ENCODE results near the gene ADPRHL1. TPM values are rescaled to one million over a fixed set of nuclear protein-coding genes. Genes with fewer than 3 reads are reported as not detected.

The ADPRHL1 gene
- total RNA-seq, 3 donors from 2014 or later (not counting 1 experiment from before 2014, with no cell fraction given) = 0.56 to 0.93 (median 0.72) TPM

- no peak overlapping the region for H3K27ac Mint-ChIP-seq
- Histone ChIP-seq H3K27me3 (ENCODE audit: control insufficient read depth, insufficient read depth, low read length) (no peaks in the 10 kb centered on the region), H3K9me3 (ENCODE audit: control insufficient read depth, insufficient read depth, low read length) (no peaks in the 10 kb centered on the region), H3K4me1 (ENCODE audit: control insufficient read depth, insufficient read depth, low read length) (no peaks in the 10 kb centered on the region), H3K4me3 (ENCODE audit: low read length) (no peak overlapping the region), H3K36me3 (ENCODE audit: control insufficient read depth, insufficient read depth, low read length) (peaks cover 23% of the 10 kb centered on the region), H3K27ac (ENCODE audit: low read length) (no peak overlapping the region)
- intact Hi-C loops (cut with micrococcal nuclease) = no loop called here
- peaks cover 7% of the 10 kb centered on the region for H3K36me3 Mint-ChIP-seq
- DNase-seq = no peak
- H3K4me1 Mint-ChIP-seq = peaks cover 0 to 5% of the 10 kb centered on the region in 2 donors
- no peaks in the 10 kb centered on the region for H3K27me3 Mint-ChIP-seq (ENCODE audit: low read depth in 2 of 2)
- no peaks in the 10 kb centered on the region for H3K9me3 Mint-ChIP-seq
- 92% methylated on average over 3 of the region's 3 CpGs for WGBS (ENCODE audit: insufficient coverage)
- H3K4me3 Mint-ChIP-seq = no peak overlapping the region
- TF ChIP-seq CTCF (IDR thresholded peaks at IDR 0.05) = no peak
- no peak for ATAC-seq
These were observed 24.4 kb upstream of the ADPRHL1 start for GRCh38 chr13:113477724-113478123.

- peaks cover 0 to 5% of the 10 kb centered on the region in 2 donors for H3K4me1 Mint-ChIP-seq
- no peak overlapping the region for H3K4me3 ChIP-seq (ENCODE audit: low read length)
- H3K27me3 ChIP-seq (ENCODE audit: control insufficient read depth, insufficient read depth, low read length) = no peaks in the 10 kb centered on the region
- ATAC-seq (no peak), DNase-seq (no peak)
- no peaks in the 10 kb centered on the region for H3K4me1 ChIP-seq (ENCODE audit: control insufficient read depth, insufficient read depth, low read length)
- no peak overlapping the region for H3K27ac Mint-ChIP-seq
- no peaks in the 10 kb centered on the region for H3K9me3 ChIP-seq (ENCODE audit: control insufficient read depth, insufficient read depth, low read length)
- H3K4me3 Mint-ChIP-seq = no peak overlapping the region
- H3K27ac ChIP-seq (ENCODE audit: low read length) = no peak overlapping the region
- no peaks in the 10 kb centered on the region for H3K9me3 Mint-ChIP-seq
- TF ChIP-seq CTCF (IDR thresholded peaks at IDR 0.05) = no peak
- H3K27me3 Mint-ChIP-seq (ENCODE audit: low read depth in 2 of 2) = no peaks in the 10 kb centered on the region
- peaks cover 7% of the 10 kb centered on the region for H3K36me3 Mint-ChIP-seq
- H3K36me3 ChIP-seq (ENCODE audit: control insufficient read depth, insufficient read depth, low read length) = peaks cover 23% of the 10 kb centered on the region
- 95% methylated on average over 7 of the region's 7 CpGs for WGBS (ENCODE audit: insufficient coverage)
- intact Hi-C loops (cut with micrococcal nuclease) = no loop called here
These were observed 23.5 kb upstream of the ADPRHL1 start for GRCh38 chr13:113476811-113477210.

GRCh38 chr13:113475911-113476310 is 22.6 kb upstream of the ADPRHL1 start:
- H3K27me3 ChIP-seq (ENCODE audit: control insufficient read depth, insufficient read depth, low read length) = no peaks in the 10 kb centered on the region
- H3K4me3 ChIP-seq (ENCODE audit: low read length) = no peak overlapping the region
- no peaks in the 10 kb centered on the region for H3K9me3 ChIP-seq (ENCODE audit: control insufficient read depth, insufficient read depth, low read length)
- intact Hi-C loops (cut with micrococcal nuclease) = no loop called here
- H3K4me1 ChIP-seq (ENCODE audit: control insufficient read depth, insufficient read depth, low read length) = no peaks in the 10 kb centered on the region
- DNase-seq = no peak
- no peak overlapping the region for H3K27ac Mint-ChIP-seq
- peaks cover 25% of the 10 kb centered on the region for H3K36me3 ChIP-seq (ENCODE audit: control insufficient read depth, insufficient read depth, low read length)
- no peaks in the 10 kb centered on the region for H3K9me3 Mint-ChIP-seq
- TF ChIP-seq CTCF (IDR thresholded peaks at IDR 0.05) = no peak
- no peak for ATAC-seq
- 97% methylated on average over 11 of the region's 12 CpGs for WGBS (ENCODE audit: insufficient coverage)
- H3K4me3 Mint-ChIP-seq = no peak overlapping the region
- peaks cover 7% of the 10 kb centered on the region for H3K36me3 Mint-ChIP-seq
- H3K4me1 Mint-ChIP-seq = peaks cover 6 to 10% of the 10 kb centered on the region in 2 donors
- H3K27ac ChIP-seq (ENCODE audit: low read length) = no peak overlapping the region
- no peaks in the 10 kb centered on the region for H3K27me3 Mint-ChIP-seq (ENCODE audit: low read depth in 2 of 2)

GRCh38 chr13:113475280-113475679 is 22.0 kb upstream of the ADPRHL1 start:
- Histone ChIP-seq H3K9me3 (ENCODE audit: control insufficient read depth, insufficient read depth, low read length) (no peaks in the 10 kb centered on the region), H3K4me3 (ENCODE audit: low read length) (no peak overlapping the region), H3K4me1 (ENCODE audit: control insufficient read depth, insufficient read depth, low read length) (no peaks in the 10 kb centered on the region), H3K36me3 (ENCODE audit: control insufficient read depth, insufficient read depth, low read length) (peaks cover 23% of the 10 kb centered on the region), H3K27me3 (ENCODE audit: control insufficient read depth, insufficient read depth, low read length) (no peaks in the 10 kb centered on the region), H3K27ac (ENCODE audit: low read length) (no peak overlapping the region)
- Mint-ChIP-seq H3K27me3 (ENCODE audit: low read depth in 2 of 2) (no peaks in the 10 kb centered on the region), H3K4me3 (no peak overlapping the region), H3K4me1 (peaks cover 6 to 11% of the 10 kb centered on the region in 2 donors), H3K9me3 (no peaks in the 10 kb centered on the region), H3K27ac (no peak overlapping the region), H3K36me3 (peaks cover 7% of the 10 kb centered on the region)
- intact Hi-C loops (cut with micrococcal nuclease) = no loop called here
- no peak for TF ChIP-seq CTCF (IDR thresholded peaks at IDR 0.05)
- ATAC-seq = no peak
- no peak for DNase-seq
- WGBS (ENCODE audit: insufficient coverage) = 95% methylated on average over 11 of the region's 11 CpGs

All from natural killer cell (primary cell).